Fibroblast of lung (primary cell): ENCODE measurements around the gene CAMK1D. TPM values are rescaled to one million over a fixed set of nuclear protein-coding genes. Genes with fewer than 3 reads are reported as not detected.

Experiments used
- DNase-seq, 2 donors: peaks; one replicate each; pipeline versions ENCODE4 v3.0.0 to v3.0.0-alpha.2; 2010; ENCODE audit warnings: low read depth in 2 of 2
- H2AFZ ChIP-seq: 2 replicates; pipeline ENCODE4 v1.5.1; 2012; ENCODE audit warnings: low read length, control low read depth, inconsistent platforms
- H3K27ac ChIP-seq: 2 replicates; pipeline ENCODE4 v1.5.1; 2011; ENCODE audit warnings: low read length, control low read depth; ENCODE audit not compliant: insufficient read depth
- H3K27me3 ChIP-seq: 2 replicates; pipeline ENCODE4 v1.5.1; 2011; ENCODE audit warnings: mild to moderate bottlenecking, low read length; ENCODE audit not compliant: control insufficient read depth, insufficient read depth
- H3K36me3 ChIP-seq: 2 replicates; pipeline ENCODE4 v1.5.1; 2011; ENCODE audit warnings: low read length; ENCODE audit not compliant: control insufficient read depth, insufficient read depth
- H3K4me1 ChIP-seq: 2 replicates; pipeline ENCODE4 v1.5.1; 2011; ENCODE audit warnings: low read length; ENCODE audit not compliant: control insufficient read depth, insufficient read depth; ENCODE audit errors: extremely low read depth
- H3K4me2 ChIP-seq: 2 replicates; pipeline ENCODE4 v1.5.1; 2011; ENCODE audit warnings: low read length, control low read depth; ENCODE audit not compliant: insufficient read depth; ENCODE audit errors: extremely low read depth
- H3K4me3 ChIP-seq, 4 experiments: fragments of 200-600 bp in 1 of 4; sonication (generic) in 1 of 4; replicated peaks in 1 of 4; 2 replicates each; pipeline ENCODE4 v1.5.1; 2011 to 2016; ENCODE audit warnings: low read length in 4 of 4, low read depth in 3 of 4, mild to moderate bottlenecking in 3 of 4, control low read depth in 2 of 4, inconsistent platforms in 1 of 4, mixed read lengths in 1 of 4; ENCODE audit not compliant: insufficient read depth in 1 of 4; ENCODE audit errors: control extremely low read depth in 1 of 4
- H3K79me2 ChIP-seq: 2 replicates; pipeline ENCODE4 v1.5.1; 2012; ENCODE audit warnings: mild to moderate bottlenecking, low read length, inconsistent platforms; ENCODE audit not compliant: control insufficient read depth, insufficient read depth
- H3K9ac ChIP-seq: 2 replicates; pipeline ENCODE4 v1.5.1; 2011; ENCODE audit warnings: mild to moderate bottlenecking, low read length, control low read depth; ENCODE audit not compliant: insufficient read depth
- H3K9me3 ChIP-seq: 2 replicates; pipeline ENCODE4 v1.5.1; 2012; ENCODE audit warnings: low read depth, low read length; ENCODE audit not compliant: control insufficient read depth, insufficient read depth
- H4K20me1 ChIP-seq: 2 replicates; pipeline ENCODE4 v1.5.1; 2011; ENCODE audit warnings: low read length; ENCODE audit not compliant: control insufficient read depth, insufficient read depth; ENCODE audit errors: extremely low read depth
- CTCF ChIP-seq, 2 donors: IDR thresholded peaks in 1 of 2; conservative IDR thresholded peaks in 1 of 2; 1 replicate in 1 of 2; 2 replicates in 1 of 2; pipeline ENCODE4 v1.5.1; 2011 to 2012; ENCODE audit warnings: low read length in 2 of 2, control low read depth in 1 of 2, inconsistent platforms in 1 of 2, low read depth in 1 of 2, mild to moderate bottlenecking in 1 of 2
- EZH2 ChIP-seq: IDR thresholded peaks from 2 replicates; pipeline ENCODE4 v1.5.1; 2012; ENCODE audit warnings: low read length, control low read depth, mild to moderate bottlenecking; ENCODE audit errors: missing control alignments
- polyA plus RNA-seq, 2 donors: library from polyadenylated mRNA; depleted of rRNA in 1 of 2; stranded (reverse) in 1 of 2; unstranded in 1 of 2; fragments of >200 nt; gene quantifications; 2 replicates each; pipeline ENCODE4 v1.2.1, GENCODE V29; 2011 to 2012; ENCODE audit warnings: missing spikeins in 1 of 2
- total RNA-seq: library from RNA; depleted of rRNA; stranded (reverse); fragments of >200 nt; gene quantifications from 2 replicates; pipeline ENCODE4 v1.2.1, GENCODE V29; 2014

The CAMK1D gene
- total and polyA plus RNA-seq, 2 donors (not counting 1 experiment from before 2014, with no cell fraction given), result 2.3 TPM

GRCh38 chr10:12667052-12667451 is 317.7 kb downstream of the CAMK1D start:
- no peak overlapping the region for H3K4me3 ChIP-seq
- no peak overlapping the region for H3K27ac ChIP-seq
- H3K9ac ChIP-seq, result no peak overlapping the region
- no peaks in the 10 kb centered on the region for H3K9me3 ChIP-seq
- no peaks in the 10 kb centered on the region for H3K27me3 ChIP-seq
- no peaks in the 10 kb centered on the region for H3K36me3 ChIP-seq
- H3K4me2 ChIP-seq, result no peak overlapping the region
- no peaks in the 10 kb centered on the region for H3K79me2 ChIP-seq
- no peaks in the 10 kb centered on the region for H3K4me1 ChIP-seq
- DNase-seq, result no peak
- H4K20me1 ChIP-seq, result no peaks in the 10 kb centered on the region
- no peak overlapping the region for H2AFZ ChIP-seq
- TF ChIP-seq EZH2 (no peak), CTCF (conservative IDR thresholded peaks at IDR 0.05 in 1 of 2, IDR thresholded peaks at IDR 0.05 in 1 of 2; ENCODE audit: low read depth in 1 of 2, low read length in 2 of 2) (no peak)

GRCh38 chr10:12668634-12669033 is 319.3 kb downstream of the CAMK1D start:
- no peaks in the 10 kb centered on the region for H3K9me3 ChIP-seq

GRCh38 chr10:12670004-12670403 is 320.7 kb downstream of the CAMK1D start:
- peak in 1 of 2 donors; percentile 18 for DNase-seq

More at GRCh38 chr10:12668634-12669033, 319.3 kb downstream of the CAMK1D start:
- TF ChIP-seq EZH2, result no peak
- no peak for TF ChIP-seq CTCF (conservative IDR thresholded peaks at IDR 0.05 in 1 of 2, IDR thresholded peaks at IDR 0.05 in 1 of 2; ENCODE audit: low read depth in 1 of 2, low read length in 2 of 2)
- H4K20me1 ChIP-seq, result no peaks in the 10 kb centered on the region
- H3K27ac ChIP-seq, result no peak overlapping the region
- no peaks in the 10 kb centered on the region for H3K79me2 ChIP-seq
- no peak overlapping the region for H3K9ac ChIP-seq
- no peak overlapping the region for H3K4me2 ChIP-seq
- no peak overlapping the region for H2AFZ ChIP-seq
- H3K4me3 ChIP-seq, result no peak overlapping the region
- no peak for DNase-seq
- no peaks in the 10 kb centered on the region for H3K36me3 ChIP-seq
- H3K27me3 ChIP-seq, result no peaks in the 10 kb centered on the region
- no peaks in the 10 kb centered on the region for H3K4me1 ChIP-seq

More at GRCh38 chr10:12670004-12670403, 320.7 kb downstream of the CAMK1D start:
- no peaks in the 10 kb centered on the region for H3K27me3 ChIP-seq
- H2AFZ ChIP-seq, result no peak overlapping the region
- no peaks in the 10 kb centered on the region for H3K36me3 ChIP-seq
- H3K4me2 ChIP-seq, result no peak overlapping the region
- no peaks in the 10 kb centered on the region for H4K20me1 ChIP-seq
- H3K9ac ChIP-seq, result no peak overlapping the region
- H3K27ac ChIP-seq, result no peak overlapping the region
- TF ChIP-seq CTCF (conservative IDR thresholded peaks at IDR 0.05 in 1 of 2, IDR thresholded peaks at IDR 0.05 in 1 of 2; ENCODE audit: low read depth in 1 of 2, low read length in 2 of 2), result no peak
- TF ChIP-seq EZH2, result no peak
- H3K79me2 ChIP-seq, result no peaks in the 10 kb centered on the region
- no peak overlapping the region for H3K4me3 ChIP-seq
- no peaks in the 10 kb centered on the region for H3K4me1 ChIP-seq
- H3K9me3 ChIP-seq, result no peaks in the 10 kb centered on the region
